Measurements from ENCODE around the gene HRH1. TPM values are rescaled to one million over a fixed set of nuclear protein-coding genes. Genes with fewer than 3 reads are reported as not detected.

HRH1 gene
- total RNA-seq, 6 experiments from 2014 or later = 0.14 to 0.66 (median 0.41) TPM; not detected in 2

DNA sequence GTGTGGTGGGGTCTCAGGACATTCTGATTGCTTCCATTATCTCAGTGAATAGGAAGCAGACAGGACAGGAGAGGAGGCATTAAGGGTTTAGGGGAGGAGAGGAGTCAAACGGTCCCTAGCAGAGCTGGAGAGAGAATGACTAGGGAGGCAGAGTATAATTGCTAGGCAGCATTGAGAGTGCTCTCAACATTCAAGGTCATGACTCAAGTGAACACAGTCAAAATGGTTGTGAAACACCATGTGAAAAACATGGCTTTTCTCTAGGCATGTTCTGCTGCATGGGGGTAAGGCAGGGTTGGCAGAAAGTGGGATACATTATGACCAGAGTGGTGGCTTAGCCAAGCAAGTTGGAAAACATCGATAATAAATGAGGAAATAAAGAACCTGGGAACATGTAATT, 19.5 kb upstream of the HRH1 start:
- WGBS (ENCODE audit: insufficient coverage, low coverage, low lambda C conversion rate, missing lambda C conversion rate) = 61% methylated on average over 2 of the region's 2 CpGs

GRCh38 chr3:11136116-11136515, 18.2 kb upstream of the HRH1 start:
- H3K36me3 ChIP-seq = no peaks in the 10 kb centered on the region
- 58% methylated on average over 2 of the region's 3 CpGs for WGBS (ENCODE audit: insufficient coverage, low coverage, low lambda C conversion rate, missing lambda C conversion rate)
- H3K4me3 ChIP-seq = no peak overlapping the region
- no peak for TF ChIP-seq CTCF (IDR thresholded peaks at IDR 0.05)
- TF ChIP-seq POLR2A (IDR thresholded peaks at IDR 0.05) = no peak
- intact Hi-C loops (cut with DNase I) = no loop called here
- DNase-seq (no peak), ATAC-seq (no peak)
- no peaks in the 10 kb centered on the region for H3K27me3 ChIP-seq
- H3K4me1 ChIP-seq = no peaks in the 10 kb centered on the region
- H3K9me3 ChIP-seq = no peaks in the 10 kb centered on the region
- H3K27ac ChIP-seq = no peak overlapping the region

More for the DNA sequence above, 19.5 kb upstream of the HRH1 start:
- no peaks in the 10 kb centered on the region for H3K27me3 ChIP-seq
- H3K27ac ChIP-seq = no peak overlapping the region
- H3K4me1 ChIP-seq = no peaks in the 10 kb centered on the region
- no peaks in the 10 kb centered on the region for H3K36me3 ChIP-seq
- no peaks in the 10 kb centered on the region for H3K9me3 ChIP-seq
- intact Hi-C loops (cut with DNase I) = no loop called here
- ATAC-seq (no peak), DNase-seq (no peak)
- no peak overlapping the region for H3K4me3 ChIP-seq
- TF ChIP-seq POLR2A (IDR thresholded peaks at IDR 0.05) = no peak
- no peak for TF ChIP-seq CTCF (IDR thresholded peaks at IDR 0.05)

DNA sequence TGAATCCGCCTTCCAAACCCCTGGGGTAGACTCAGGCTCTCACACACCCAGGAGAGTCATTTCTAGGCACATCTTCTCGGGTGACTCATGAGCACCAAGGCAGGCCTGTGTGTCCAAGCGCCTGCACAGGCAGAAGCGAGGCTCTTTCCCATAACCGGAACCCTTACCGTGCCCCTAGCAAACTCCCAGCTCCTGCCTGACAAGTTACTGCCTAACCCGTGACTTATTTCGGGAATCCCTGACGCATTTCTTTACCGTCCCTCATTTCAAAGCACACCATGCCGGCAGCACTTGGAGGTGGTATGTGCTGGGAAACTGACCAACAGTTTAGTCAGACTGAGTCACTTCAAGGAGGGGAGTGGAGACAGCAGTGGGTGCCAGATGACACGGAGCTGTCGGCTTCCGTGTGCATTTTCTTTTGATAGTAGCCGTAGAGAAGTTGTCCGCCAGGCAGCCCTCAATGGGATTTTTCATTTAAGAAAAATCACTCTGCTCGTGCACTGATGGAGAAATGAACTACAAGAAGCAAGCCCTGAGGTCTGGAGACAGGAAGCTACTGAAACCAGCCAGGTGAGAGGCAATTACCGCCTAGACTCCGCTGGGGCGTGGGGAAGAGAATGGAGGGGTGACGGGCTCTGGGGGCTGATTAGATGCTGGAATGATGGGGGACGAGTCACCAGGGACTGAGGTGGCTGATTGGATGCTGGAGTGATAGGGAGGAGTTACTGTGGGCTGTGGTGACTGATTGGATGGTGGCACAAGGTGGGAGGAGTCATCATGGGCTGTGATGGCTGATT, 17.3 kb upstream of the HRH1 start:
- WGBS (ENCODE audit: insufficient coverage, low coverage, low lambda C conversion rate, missing lambda C conversion rate) = 80% methylated on average over 14 of the region's 22 CpGs
- Histone ChIP-seq H3K27me3 (no peaks in the 10 kb centered on the region), H3K36me3 (no peaks in the 10 kb centered on the region), H3K27ac (no peak overlapping the region), H3K9me3 (no peaks in the 10 kb centered on the region), H3K4me3 (no peak overlapping the region), H3K4me1 (no peaks in the 10 kb centered on the region)
- ATAC-seq (no peak), DNase-seq (no peak)
- TF ChIP-seq POLR2A (IDR thresholded peaks at IDR 0.05) = no peak
- TF ChIP-seq CTCF (IDR thresholded peaks at IDR 0.05) = no peak
- intact Hi-C loops (cut with DNase I) = no loop called here

DNA sequence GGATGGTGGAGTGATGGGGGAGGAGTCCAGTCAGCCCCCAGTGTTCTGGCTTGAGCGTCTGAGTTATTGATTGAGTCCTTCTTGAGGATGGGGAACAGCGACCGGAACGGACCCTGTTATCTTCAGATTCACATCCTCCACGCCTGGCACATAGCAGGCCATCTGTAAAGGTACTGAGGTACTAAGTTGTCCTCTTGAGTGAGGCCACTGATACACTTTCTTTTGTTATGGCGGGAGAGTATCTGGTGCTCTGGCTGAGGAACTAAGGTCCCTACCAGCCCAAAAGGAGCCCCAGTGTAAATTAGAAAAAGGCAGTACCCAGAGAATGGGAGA, 16.7 kb upstream of the HRH1 start:
- Histone ChIP-seq H3K27me3 (no peaks in the 10 kb centered on the region), H3K9me3 (no peaks in the 10 kb centered on the region), H3K4me3 (no peak overlapping the region), H3K4me1 (no peaks in the 10 kb centered on the region), H3K27ac (no peak overlapping the region), H3K36me3 (no peaks in the 10 kb centered on the region)
- TF ChIP-seq POLR2A (IDR thresholded peaks at IDR 0.05) (no peak), CTCF (IDR thresholded peaks at IDR 0.05) (no peak)
- no peak for DNase-seq
- WGBS (ENCODE audit: insufficient coverage, low coverage, low lambda C conversion rate, missing lambda C conversion rate) = 78% methylated on average over 4 of the region's 6 CpGs
- intact Hi-C loops (cut with DNase I) = no loop called here
- no peak for ATAC-seq
